Epithelial cell of esophagus (primary cell): Measurements from ENCODE around the gene CASP9.

Source experiments
- DNase-seq: peaks from one replicate; pipeline ENCODE4 v3.0.0; 2010; ENCODE audit warnings: low read depth
- H3K4me3 ChIP-seq: 2 replicates; pipeline ENCODE4 v1.5.1; 2011; ENCODE audit warnings: mild to moderate bottlenecking, low read length, control low read depth
- TF ChIP-seq, protein P1 (sequence below): IDR thresholded peaks from 2 replicates; pipeline ENCODE4 v1.5.1; 2011; ENCODE audit warnings: low read depth, mild to moderate bottlenecking, low read length, control low read depth, inconsistent platforms; ENCODE audit not compliant: insufficient read depth; ENCODE audit errors: missing control alignments

Gene CASP9

DNA sequence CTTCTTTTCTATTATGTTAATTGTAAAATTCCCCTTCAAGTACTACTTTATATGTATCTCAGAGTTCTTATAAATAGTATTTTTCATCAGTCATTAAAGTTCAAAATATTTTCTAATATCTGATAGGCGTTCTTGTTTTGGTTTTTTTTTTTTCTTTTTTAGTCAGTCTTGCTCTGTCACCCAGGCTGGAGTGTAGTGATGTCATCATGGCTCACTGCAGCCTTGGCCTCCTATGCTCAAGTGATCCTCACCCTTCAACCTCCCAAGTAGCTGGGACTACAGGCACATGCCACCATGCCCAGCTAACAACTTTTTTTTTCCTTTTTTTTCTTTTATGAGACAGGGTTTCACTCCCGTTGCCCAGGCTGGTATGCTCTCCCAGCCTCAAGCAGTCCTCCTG lies 33.6 kb upstream of the CASP9 start:
- peak; percentile 49 for DNase-seq
- H3K4me3 ChIP-seq = no peak overlapping the region
- TF ChIP-seq, protein P1, sequence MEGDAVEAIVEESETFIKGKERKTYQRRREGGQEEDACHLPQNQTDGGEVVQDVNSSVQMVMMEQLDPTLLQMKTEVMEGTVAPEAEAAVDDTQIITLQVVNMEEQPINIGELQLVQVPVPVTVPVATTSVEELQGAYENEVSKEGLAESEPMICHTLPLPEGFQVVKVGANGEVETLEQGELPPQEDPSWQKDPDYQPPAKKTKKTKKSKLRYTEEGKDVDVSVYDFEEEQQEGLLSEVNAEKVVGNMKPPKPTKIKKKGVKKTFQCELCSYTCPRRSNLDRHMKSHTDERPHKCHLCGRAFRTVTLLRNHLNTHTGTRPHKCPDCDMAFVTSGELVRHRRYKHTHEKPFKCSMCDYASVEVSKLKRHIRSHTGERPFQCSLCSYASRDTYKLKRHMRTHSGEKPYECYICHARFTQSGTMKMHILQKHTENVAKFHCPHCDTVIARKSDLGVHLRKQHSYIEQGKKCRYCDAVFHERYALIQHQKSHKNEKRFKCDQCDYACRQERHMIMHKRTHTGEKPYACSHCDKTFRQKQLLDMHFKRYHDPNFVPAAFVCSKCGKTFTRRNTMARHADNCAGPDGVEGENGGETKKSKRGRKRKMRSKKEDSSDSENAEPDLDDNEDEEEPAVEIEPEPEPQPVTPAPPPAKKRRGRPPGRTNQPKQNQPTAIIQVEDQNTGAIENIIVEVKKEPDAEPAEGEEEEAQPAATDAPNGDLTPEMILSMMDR = no peak

DNA sequence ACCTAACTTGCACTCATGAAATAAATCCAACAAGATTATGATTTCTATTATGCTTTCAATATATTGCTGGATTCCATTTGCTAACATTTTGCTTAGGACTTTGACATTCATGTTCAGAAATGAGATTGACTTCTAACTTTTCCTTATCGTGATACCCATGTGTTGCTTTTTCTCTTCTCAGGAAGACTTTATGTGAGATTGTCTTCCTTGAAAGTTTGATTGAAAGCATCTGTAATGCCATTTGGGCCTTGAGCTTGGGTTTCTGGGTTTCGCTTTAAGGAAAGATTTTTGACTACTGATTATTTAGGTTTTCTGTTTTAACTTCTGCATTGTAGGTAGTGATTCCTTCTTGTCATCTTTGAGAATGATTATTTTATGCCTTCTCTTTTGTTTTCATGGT lies 33.0 kb upstream of the CASP9 start:
- TF ChIP-seq, protein P1 = no peak
- no peak overlapping the region for H3K4me3 ChIP-seq
- DNase-seq = no peak

DNA sequence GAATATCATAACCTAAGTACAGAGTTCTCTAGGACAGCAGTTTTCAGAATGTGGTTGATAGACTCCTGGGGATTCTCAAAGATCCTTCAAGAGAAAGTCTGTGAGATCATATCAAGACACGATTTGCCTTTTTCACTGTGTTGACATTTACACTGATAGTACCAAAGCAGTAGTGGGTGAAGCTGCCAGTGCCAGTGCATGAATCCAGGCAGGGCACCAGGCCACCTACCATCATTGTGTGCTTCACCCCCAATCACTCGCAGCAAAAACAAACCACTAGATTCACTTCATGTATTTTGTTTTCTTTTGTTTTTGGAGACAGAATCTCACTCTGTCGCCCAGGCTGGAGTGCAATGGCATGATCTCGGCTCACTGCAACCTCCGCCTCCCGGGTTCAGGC lies 26.6 kb upstream of the CASP9 start:
- no peak for DNase-seq
- H3K4me3 ChIP-seq = no peak overlapping the region
- TF ChIP-seq, protein P1 = no peak

DNA sequence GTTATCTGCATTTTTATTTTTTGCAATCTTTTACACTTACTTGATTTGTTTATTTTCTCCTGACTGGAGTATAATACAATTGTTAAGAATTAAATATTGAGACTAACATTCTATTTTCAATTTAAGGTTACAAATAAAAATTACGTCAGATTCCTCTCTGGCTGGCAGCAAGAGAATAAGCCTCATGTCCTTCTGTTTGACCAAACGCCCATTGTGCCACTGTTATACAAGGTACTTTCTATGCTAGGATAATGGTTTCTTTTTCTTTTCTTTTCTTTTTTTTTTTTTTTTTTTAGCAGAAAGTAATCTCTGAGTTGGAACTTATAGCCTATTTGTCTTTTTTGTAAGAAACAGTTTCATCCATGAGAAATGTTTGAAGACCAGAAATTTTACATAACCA lies 22.6 kb upstream of the CASP9 start:
- TF ChIP-seq, protein P1 = no peak
- no peak overlapping the region for H3K4me3 ChIP-seq
- DNase-seq = no peak

DNA sequence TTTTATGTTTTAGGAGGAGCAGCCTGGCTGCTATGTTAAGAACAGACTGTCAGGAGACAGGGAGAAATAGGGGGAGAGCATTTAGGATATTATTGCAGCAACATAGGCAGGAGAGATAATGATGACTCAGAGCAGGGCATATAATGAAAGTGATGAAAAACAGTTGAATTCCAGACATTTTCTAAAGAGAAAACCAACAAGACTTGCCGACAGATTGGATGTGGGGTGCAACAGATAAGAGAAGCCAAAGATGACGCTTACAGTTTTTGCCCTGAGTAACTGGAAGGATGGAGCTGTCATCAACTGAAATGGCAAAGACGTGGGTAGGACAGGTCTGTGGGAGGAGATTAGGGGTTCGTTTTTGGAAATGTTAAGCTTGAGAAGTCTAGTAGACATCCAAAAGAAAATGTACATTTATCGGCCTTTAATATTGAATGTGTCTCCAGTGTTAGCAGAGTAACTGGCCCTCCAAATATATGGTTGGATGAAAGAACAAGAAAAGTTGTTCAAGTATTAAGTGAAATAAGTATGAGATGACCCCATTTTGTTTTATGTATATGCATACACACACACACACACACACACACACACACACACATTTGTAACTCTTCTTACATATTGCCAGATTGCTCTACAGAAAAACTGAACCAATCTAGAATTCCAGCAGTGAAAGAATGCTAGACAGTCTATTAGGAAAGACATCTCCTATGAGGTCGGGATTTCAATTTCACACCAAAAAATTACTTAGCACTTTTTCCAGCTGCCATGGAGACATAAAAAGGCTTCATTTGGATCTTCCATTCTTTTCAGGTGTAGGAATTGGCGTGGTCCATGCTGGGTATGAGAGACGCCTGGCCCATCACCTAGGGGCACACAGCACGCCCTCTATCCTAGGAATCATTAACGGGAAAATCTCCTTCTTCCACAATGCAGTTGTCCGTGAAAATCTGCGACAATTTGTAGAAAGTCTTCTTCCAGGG lies 19.9 kb upstream of the CASP9 start:
- no peak overlapping the region for H3K4me3 ChIP-seq
- no peak for DNase-seq
- TF ChIP-seq, protein P1 = no peak

DNA sequence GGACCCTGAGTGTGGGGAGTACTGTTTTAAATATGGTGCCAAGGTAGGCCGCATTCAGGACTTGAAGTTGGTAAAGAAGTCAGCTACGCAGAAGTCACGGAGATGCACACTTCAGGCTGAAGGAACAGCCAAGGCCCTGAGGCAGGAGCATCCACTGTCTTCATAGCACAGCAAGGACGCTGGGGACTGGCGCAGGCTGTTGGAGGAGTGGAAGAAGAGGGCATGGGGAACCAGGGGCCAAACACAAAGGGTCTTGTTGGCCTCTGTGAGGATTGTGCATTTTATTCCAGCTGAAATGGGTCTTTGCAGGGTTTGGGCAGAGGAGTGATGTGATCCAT lies 19.2 kb upstream of the CASP9 start:
- no peak for DNase-seq
- TF ChIP-seq, protein P1 = no peak
- no peak overlapping the region for H3K4me3 ChIP-seq
